Activated CD8-positive, alpha-beta memory T cell treated with anti-CD3 and anti-CD28 coated beads, Interleukin-2, amount 50 U/mL, for 24 hours (primary cell): ENCODE data around the gene ZDHHC12.

ENCODE experiments used
- DNase-seq: peaks from one replicate; pipeline ENCODE4 v3.0.0-alpha.2; 2020; ENCODE audit errors: extremely low read depth

Gene ZDHHC12

GRCh38 chr9:128723866-128724743, at the start of gene ZDHHC12:
ZDHHC12 (minus strand) TSS chr9:128724127; CDS start chr9:128724093, 34 bp downstream.
- peak; percentile 96 for DNase-seq

DNA sequence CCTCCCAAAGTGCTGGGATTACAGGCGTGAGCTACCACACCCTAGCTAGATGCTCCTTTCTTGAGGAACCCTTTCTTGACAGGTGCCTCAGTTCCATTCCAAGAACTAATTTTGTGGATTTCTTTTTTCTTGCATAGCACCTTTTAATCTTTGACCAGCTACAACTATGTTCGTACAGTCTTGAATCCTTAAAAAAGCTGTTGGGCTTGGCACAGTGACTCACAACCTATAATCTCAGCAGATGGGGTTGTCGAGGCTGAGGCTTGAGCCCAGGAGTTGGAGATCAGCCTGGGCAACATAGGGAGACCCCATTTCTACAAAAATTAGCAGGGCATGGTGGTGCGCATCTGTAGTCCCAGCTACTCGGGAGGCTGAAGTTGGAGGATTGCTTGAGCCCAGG, 49.1 kb upstream of the ZDHHC12 start:
- no peak for DNase-seq

DNA sequence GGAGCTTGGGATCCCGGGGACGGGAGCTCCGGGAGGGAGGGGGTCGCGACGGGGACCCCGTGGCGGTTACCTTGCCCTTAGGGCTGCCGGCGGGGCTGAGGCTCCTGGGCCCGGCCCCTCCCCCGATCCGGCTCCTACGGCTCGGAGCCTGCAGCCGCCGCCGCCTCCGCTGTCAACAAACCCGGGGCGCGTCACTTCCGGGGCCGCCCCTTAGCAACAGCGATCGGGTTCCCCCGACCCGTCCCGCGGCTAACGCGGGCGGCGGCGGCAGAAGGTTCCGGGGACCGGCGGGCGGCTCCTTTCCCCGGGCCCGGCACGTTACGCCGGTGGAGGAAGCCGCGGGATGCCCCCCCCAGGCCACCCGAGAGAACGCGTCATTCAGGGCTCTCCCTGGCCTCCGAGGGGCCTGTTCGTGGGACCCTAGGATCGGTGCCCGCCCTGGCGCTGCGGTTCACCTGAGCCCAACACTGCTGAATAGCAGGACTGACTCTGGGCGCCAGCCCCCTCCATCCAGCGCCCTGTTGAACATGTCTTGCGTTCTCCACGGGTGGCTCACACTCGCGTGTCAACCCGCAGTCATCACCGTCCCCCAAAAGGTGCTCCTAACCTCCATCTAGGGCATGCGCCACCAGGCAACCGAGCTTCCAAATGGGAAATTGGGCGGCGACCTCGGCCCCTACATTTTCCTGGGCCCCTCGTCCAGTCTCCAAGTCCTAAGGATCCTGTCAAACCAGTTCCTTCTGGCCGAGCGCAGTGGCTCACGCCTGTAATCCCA, 48.0 kb upstream of the ZDHHC12 start, which contains the start of gene ZER1:
Gene ZER1 (minus strand): TSS at position 183 of the 775 bp plus-strand sequence. CDS start 16,362 bp downstream, outside the sequence.
- DNase-seq: peak; percentile 77

DNA sequence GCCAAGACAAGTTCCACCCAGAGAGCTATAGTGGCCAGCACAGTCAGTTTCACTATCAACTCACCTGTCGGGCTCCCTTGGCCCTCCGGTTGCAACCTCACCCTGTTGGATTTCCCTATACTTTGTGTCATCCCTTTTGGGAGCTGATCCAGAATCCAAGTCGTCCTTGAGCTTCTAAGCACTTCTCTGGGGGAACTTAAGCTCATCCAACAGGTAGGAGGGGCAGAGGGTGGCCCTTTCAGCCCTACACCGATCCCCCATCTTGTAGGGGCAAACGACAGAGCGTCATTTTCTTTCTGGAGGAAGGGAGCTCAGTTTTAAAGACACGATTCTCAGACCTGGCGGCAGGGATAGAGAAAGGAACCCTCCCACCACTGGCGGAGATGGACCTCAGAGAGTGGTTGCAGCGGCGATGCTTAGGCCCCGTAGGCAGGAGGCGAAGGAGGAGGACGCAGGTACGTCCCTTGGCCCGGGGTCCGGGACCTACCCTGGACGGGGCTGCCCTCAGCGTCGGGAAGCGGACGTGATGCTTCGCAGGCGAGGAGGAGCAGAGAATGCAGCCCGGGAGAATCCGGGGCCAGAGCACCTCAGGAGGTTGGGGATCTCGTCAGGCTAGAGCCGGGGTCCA, 47.3 kb upstream of the ZDHHC12 start:
- no peak for DNase-seq

GRCh38 chr9:128770286-128771030, 46.5 kb upstream of the ZDHHC12 start:
- no peak for DNase-seq

- DNase-seq: no peak
Observed at GRCh38 chr9:128768606-128769005, 44.7 kb upstream of the ZDHHC12 start.

- no peak for DNase-seq
Observed at GRCh38 chr9:128765499-128765898, 41.6 kb upstream of the ZDHHC12 start.

DNA sequence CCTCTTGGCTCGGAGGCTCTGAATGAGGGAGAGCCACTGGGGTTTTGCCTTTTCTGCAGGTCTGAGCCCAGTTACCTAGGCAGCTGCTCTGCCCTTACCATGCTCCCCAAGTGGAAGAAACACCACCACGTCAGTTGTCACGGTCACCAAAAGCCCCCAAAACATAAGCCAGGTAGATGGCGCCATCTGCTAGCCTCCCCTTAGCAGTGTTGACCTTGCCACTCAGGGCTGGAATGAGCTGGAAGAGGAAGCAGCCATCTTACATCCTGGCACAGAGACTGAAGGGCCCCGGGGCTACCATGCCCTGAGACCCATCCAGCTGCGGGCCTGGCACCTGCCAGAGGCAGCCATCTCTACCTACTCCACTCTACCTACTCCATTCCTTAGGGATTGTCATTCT, 40.4 kb upstream of the ZDHHC12 start:
- DNase-seq: no peak

DNA sequence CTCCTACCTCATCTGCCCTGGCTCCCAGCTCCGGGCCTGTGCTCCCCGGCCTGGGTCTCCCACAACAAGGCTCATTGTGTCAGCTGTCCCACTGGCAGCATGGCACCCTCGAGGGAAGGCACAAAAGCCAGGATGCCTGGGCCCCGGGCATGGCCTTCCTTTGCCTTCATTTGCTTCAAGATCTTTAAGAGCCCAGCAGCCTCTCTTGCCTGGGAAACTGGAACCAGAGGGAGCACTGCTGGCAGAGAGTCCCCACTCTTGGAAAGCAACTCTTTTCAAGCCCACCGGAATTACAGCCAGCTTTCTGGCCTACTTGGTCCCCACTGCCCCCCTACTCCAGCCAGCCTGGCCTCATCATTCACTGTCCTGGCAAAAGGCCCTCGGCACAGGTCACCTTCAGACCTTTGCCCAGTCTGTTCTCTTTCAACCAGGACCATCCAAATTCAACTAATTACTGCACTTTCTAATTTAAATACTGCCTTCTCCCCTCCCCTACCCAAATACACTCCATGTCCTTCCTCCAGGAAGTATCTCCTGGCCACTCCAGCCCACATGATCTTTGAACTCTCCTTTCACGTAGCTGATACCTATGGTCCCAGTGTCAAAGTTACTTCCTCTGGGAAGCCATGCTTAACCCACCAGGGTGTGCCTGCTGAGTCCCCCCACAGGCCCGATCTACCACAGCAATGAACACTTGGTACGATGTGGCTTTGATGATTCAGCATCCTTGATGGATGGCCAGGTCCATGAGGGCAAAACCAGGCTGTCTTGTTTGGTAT, 38.9 kb upstream of the ZDHHC12 start:
- DNase-seq: no peak

DNA sequence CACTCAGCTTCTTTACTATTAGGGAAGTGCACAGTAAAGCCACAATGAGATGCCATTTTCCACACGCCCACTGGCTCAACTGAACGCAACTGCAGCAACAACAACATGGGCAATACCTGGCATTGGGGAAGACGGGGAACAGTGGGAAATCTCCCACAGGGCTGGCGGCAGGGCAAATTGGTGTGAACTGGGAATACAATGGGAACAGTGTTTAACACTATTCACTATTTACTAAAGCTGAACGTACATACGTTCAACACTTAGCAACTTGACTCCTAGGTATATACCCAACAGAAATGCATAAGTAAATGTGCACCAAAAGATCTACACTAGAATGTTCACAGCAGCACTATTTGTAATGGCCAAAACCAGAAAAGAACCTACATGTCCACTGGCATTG, 33.7 kb upstream of the ZDHHC12 start:
- DNase-seq: no peak

DNA sequence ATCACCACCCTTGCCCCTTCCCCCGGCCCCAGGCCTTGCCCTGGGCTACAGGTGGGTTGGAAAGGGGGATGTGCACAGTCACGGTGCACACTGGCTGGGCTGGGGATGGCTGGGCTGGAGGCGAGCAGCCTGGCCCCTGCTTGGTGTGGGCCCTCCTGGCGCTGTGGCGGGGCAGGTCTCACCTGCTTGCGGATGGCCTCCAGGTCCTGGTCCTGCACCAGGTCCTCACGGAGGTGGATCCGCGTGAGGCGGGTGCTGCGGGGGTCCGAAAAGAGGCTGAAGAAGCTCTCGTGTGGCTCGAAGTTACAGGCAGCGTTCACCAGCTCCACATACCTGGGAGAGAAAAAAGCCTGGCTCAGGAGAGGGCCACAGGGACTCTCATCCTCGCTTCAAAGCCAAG, 29.7 kb upstream of the ZDHHC12 start:
- no peak for DNase-seq

- no peak for DNase-seq
Observed at GRCh38 chr9:128750926-128751595, 27.1 kb upstream of the ZDHHC12 start.

GRCh38 chr9:128747241-128747640, 23.3 kb upstream of the ZDHHC12 start:
- no peak for DNase-seq

- no peak for DNase-seq
Observed at GRCh38 chr9:128743421-128743820, 19.5 kb upstream of the ZDHHC12 start.

DNA sequence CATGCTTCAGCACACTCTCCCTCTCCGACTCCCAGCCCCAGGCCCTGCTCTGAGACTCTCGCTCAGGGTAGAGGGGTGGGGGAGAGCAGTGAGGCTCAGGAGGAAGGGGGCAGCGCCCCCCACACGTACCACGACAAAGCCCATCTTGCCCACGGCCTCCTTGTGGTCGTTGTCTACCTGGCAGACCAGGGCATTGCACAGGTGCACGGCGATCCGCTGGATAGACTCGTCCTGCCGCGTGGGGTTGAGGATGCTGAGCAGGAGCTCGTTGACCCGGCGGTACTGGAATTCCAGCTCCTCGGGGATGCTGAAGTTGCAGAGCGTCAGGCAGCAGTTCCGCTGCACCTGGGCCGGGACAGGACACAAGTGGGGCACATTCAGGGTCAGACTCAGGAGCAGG, 18.5 kb upstream of the ZDHHC12 start:
- no peak for DNase-seq

GRCh38 chr9:128735373-128735772, 11.4 kb upstream of the ZDHHC12 start:
- no peak for DNase-seq

DNA sequence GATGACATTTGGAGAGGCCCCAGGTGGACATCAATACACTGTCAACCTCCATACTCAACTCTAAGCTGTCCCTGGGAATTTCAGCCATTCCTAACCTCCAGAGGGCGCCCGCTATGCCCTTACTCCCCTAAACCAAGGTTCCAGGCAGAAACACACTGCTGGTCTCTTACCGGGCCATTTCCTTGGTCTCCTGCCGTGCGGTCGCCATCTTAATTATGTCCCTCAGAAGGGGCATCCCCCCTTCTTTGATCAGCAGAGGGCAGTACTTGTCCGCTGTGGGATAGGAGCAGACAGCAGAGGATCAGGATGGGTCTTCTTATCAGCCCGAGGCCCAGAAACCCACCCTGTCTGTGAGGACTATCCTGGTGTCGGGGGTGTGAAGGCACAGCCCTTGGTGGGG, 9.3 kb upstream of the ZDHHC12 start:
- no peak for DNase-seq

DNA sequence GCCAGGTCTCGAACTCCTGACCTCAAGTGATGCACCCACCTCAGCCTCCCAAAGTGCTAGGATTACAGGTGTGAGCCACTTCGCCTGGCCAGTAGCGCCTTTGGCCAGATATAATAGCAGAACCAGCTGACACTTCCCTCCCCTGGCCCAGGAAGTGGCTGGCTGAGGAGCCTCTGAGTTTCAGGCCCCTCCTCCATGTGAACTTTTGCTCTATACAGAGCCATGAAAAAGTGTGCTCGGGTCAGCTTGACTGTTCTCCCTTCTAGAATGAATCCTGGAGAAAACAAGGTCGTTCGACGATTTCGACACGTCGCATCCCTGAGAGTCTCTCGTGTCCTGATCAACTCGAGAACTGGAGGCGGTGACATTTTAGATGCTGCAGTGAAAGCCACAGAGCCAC, 8.6 kb upstream of the ZDHHC12 start:
- DNase-seq: no peak

DNA sequence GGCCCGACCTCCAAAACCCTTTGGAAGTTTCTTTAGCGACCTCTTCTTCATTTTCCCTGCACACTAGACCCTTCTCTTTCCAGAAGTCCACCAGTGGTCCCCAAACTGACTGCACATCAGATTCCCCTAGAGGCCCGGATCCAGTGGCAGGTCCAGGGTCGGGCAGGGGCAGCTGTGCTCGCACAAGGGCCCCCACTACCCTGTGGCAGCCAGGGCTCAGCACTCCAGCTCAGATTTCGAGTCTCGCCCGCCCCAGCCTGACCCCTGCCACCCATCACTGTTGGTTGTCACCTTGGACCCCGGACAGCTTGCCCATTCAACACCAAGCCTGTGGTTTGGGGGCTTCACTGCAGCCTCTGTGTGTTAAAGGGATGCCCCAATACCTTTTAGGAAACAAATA, 7.8 kb upstream of the ZDHHC12 start:
- no peak for DNase-seq

DNA sequence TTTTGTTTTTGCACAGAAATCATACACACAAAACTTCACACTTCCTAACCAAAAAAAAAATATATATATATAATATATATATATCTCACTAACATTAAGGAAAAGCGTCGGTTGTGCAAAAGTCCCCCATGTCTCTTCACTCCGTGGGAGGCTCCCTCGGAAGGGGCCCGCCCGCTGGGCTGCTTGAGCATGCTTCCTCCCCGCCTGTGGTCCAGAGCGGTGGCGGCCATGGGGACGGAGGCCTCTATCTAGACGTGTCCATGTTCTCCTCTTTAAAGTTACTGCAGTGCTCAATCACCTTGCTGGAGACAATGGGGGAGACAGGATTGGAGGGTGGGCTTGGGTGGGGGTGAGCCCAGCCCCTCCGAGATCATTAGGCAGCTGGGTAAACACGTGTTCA, 7.2 kb upstream of the ZDHHC12 start:
- no peak for DNase-seq
